C4-2B (cell line): ENCODE results near the gene SOD2.

Experiments
- ZFX ChIP-seq: fragments of 450-650 bp; IDR thresholded peaks from 2 replicates; pipeline ENCODE4 v1.6.1; 2017
- TF ChIP-seq, protein P1 (sequence below): fragments of 450-650 bp; conservative IDR thresholded peaks from 2 replicates; pipeline ENCODE4 v1.5.1; 2017; ENCODE audit warnings: mild to moderate bottlenecking

DNA sequence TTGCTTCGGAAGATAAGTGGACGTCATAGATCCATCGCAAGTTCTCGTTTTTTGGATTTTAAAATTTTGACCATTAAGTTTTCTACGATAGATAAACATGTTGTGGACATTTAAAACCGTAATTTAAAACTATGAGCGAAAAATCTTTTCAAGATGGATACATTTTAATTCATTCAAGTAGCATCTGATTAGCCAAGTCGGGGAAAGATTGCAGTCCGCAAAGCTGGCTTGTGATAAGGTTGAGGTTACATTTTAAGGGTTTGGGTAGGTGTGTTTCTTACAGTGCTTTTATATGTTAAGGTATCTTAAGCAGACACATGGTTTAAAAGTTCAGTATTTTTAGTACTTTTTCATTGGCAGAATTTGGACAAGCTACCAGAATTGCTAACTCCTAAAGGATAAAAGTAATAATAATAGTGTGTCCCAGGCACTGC, 35.5 kb upstream of the SOD2 start:
- no peak for TF ChIP-seq ZFX
- TF ChIP-seq, protein P1, sequence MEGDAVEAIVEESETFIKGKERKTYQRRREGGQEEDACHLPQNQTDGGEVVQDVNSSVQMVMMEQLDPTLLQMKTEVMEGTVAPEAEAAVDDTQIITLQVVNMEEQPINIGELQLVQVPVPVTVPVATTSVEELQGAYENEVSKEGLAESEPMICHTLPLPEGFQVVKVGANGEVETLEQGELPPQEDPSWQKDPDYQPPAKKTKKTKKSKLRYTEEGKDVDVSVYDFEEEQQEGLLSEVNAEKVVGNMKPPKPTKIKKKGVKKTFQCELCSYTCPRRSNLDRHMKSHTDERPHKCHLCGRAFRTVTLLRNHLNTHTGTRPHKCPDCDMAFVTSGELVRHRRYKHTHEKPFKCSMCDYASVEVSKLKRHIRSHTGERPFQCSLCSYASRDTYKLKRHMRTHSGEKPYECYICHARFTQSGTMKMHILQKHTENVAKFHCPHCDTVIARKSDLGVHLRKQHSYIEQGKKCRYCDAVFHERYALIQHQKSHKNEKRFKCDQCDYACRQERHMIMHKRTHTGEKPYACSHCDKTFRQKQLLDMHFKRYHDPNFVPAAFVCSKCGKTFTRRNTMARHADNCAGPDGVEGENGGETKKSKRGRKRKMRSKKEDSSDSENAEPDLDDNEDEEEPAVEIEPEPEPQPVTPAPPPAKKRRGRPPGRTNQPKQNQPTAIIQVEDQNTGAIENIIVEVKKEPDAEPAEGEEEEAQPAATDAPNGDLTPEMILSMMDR, result no peak
